GM13976 (cell line): ENCODE measurements around the gene KIFBP.
"Not testable (repeated sequence)": the region's sequence is repeated elsewhere in the genome, so short reads cannot be mapped to it uniquely, and the experiment has no call there.

Source experiments
- DNase-seq: peaks from one replicate; pipeline ENCODE4 v3.0.0; 2012; ENCODE audit warnings: low spot score
- in situ Hi-C: fragments of 300-500 bp; cut with MboI; formaldehyde crosslinking; loops from one replicate; pipeline ENCODE4 v1.12.0; 2022; ENCODE audit warnings: low sequenced_read_pairs, mixed read lengths, inconsistent platforms; ENCODE audit not compliant: unreplicated experiment
- TF ChIP-seq, protein P1 (sequence below): IDR thresholded peaks from 2 replicates; pipeline ENCODE4 v1.5.1; 2012; ENCODE audit warnings: borderline replicate concordance, mild to moderate bottlenecking; ENCODE audit not compliant: insufficient read depth; ENCODE audit errors: extremely low read depth, missing control alignments, control extremely low read depth

The KIFBP gene

DNA sequence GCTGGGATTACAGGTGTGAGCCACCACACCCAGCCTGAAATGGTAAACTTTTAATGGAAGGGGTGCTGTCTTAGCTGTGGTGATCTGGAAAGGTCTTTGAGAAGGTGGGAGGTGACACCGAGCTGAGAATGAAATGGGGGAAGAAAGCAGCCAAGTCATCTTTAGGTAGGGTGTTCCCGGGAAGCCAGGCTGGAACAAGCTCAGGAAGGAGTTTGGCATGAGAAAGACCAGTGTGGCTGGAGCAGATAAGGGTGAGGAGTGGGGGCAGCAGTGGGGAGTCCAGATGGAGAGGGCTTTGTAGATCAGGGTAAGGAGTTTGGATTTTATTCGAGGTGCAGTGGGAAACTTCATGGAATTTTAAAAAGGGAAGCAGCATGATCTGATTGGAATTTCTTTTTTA is 30.0 kb downstream of the KIFBP start:
- TF ChIP-seq, protein P1, sequence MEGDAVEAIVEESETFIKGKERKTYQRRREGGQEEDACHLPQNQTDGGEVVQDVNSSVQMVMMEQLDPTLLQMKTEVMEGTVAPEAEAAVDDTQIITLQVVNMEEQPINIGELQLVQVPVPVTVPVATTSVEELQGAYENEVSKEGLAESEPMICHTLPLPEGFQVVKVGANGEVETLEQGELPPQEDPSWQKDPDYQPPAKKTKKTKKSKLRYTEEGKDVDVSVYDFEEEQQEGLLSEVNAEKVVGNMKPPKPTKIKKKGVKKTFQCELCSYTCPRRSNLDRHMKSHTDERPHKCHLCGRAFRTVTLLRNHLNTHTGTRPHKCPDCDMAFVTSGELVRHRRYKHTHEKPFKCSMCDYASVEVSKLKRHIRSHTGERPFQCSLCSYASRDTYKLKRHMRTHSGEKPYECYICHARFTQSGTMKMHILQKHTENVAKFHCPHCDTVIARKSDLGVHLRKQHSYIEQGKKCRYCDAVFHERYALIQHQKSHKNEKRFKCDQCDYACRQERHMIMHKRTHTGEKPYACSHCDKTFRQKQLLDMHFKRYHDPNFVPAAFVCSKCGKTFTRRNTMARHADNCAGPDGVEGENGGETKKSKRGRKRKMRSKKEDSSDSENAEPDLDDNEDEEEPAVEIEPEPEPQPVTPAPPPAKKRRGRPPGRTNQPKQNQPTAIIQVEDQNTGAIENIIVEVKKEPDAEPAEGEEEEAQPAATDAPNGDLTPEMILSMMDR = no peak
- in situ Hi-C loops = no loop called here
- no peak for DNase-seq

DNA sequence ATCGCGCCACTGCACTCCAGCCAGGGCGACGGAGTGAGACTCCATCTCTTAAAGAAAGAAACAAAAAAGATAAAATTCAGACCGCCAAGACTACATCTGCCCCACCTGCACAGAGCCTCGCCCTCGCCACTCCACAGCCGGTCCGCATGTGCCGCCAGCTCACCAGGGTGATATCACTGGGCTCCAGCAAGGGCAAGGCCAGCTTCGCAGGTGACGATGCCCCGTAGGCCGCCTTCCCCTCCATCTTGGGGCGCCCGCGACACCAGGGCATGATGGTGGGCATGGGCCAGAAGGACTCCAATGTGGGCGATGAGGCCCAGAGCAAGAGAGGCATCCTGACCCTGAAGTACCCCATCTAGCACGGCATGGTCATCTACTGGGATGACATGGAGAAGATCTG is 34.0 kb downstream of the KIFBP start:
- TF ChIP-seq, protein P1 = no peak

DNA sequence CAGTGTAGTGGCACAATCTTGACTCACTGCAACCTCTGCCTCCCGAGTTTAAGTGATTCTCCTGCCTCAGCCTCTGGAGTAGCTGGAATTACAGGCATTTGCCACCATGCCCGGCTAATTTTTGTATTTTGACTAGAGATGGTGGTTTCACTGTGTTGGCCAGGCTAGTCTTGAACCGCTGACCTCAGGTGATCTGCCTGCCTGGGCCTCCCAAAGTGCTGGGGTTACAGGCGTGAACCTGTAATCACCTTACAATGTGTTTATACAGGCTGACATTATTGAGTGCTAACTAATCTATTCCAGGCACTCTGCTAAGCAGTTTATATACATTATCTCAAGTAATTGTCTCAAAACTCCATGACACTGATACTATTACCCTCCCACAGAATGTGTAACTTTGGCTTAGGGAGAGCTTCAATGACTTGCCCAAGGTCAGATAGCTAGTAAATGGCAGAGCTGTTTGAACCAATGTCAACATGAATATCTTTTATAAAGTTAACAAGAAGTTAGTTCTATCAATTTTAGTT is 36.8 kb downstream of the KIFBP start:
- no peak for DNase-seq
- TF ChIP-seq, protein P1 = no peak
- in situ Hi-C loops = no loop called here

More for the DNA sequence above, 34.0 kb downstream of the KIFBP start:
- no peak for DNase-seq
- in situ Hi-C loops = no loop called here

DNA sequence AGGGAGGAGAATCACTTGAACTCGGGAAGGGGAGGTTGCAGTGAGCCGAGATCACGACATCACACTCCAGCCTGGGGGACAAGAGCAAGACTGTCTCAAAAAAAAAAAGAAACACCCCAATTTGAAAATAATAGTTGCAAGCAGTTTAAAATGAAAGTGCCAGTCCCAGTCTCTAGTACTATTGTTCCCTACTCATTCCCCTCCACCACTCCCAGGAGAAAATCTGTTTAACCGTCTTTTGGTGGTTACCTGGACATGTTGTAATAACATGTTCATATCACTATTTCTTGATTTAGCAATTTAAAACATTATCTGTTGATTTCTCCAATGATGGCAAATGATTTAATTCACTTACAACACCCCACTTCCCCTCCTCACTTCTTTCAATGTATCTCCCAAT is 44.7 kb downstream of the KIFBP start:
- DNase-seq = no peak
- in situ Hi-C loops = no loop called here
- TF ChIP-seq, protein P1 = no peak

DNA sequence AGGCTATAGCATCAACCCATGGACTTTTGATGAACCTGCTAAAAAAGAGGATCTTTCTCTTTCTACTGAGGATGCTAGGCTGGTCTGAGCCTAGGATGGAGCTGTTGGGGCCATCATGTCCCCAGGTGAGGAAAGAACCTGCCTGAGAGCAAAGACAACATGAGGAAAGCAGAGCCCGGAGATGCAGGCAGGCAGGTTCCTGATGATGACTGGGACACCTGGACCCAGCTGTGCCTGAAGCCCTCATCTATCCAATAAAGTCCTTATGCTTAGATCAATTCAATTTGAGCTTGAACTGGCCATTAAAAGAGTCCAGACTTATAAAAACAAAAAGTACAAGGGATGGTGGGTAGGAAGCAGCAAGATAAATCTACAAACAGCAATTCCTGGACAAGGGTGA is 48.9 kb downstream of the KIFBP start:
- DNase-seq = no peak
- in situ Hi-C loops = no loop called here
- TF ChIP-seq, protein P1 = no peak

DNA sequence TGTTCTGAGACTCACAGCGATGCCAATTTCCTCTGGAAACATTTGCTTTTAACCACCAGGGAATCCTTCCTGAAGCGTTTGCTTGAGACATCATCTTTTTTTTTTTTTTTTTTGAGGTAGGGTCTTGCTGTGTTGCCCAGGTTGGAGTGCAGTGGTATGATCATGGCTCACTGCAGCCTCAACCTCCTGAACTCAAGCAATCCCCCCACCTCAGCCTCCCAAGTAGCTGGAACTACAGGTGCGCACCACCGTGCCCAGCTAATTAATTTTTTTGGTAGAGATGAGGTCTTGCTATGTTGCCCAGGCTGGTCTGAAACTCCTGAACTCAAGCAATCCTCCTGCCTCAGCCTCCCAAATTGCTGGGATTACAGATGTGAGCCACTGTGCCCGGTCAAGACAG is 52.3 kb downstream of the KIFBP start:
- DNase-seq, in situ Hi-C loops: not testable (repeated sequence)

DNA sequence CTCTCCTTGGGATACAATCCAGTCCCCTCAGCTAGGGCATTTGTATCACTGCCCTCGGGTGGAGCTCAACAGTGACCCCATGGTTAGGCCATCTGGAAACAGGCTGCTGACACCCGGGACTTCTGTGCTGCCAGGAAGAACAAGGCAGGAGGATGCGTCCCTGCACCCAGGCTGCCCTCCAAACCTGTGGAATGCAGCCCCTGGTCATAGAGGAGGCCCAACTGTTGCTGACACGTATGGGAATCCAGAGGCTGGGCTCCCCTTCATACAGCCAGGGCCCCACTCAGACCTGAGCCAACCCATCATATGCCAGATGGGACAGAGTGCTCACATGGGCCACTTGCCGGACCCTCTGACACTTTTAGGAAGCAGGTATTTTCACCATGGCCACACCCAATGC is 53.8 kb downstream of the KIFBP start:
- TF ChIP-seq, protein P1 = no peak
- no peak for DNase-seq
- in situ Hi-C loops = no loop called here
